ENCODE measurements around the gene ASB4. TPM values are rescaled to one million over a fixed set of nuclear protein-coding genes. Genes with fewer than 3 reads are reported as not detected.

Gene ASB4
- total and polyA plus RNA-seq, 8 donors, result 0.03 to 1.7 (median 0.28) TPM; not detected in 4

GRCh38 chr7:95441042-95441823 is 44.5 kb upstream of the ASB4 start:
- WGBS, 5 donors, result 71 to 85% (median 74%) methylated on average over 7 of the region's 7 CpGs
- H3K36me3 ChIP-seq, result no peaks in the 10 kb centered on the region
- peak in 1 of 2 donors; percentile 75 for DNase-seq
- no peak for TF ChIP-seq POLR2A (IDR thresholded peaks at IDR 0.05)
- TF ChIP-seq POLR2AphosphoS5 (IDR thresholded peaks at IDR 0.05), result no peak
- no peak for TF ChIP-seq CTCF (IDR thresholded peaks at IDR 0.05)
- no peak for TF ChIP-seq EP300 (IDR thresholded peaks at IDR 0.05)
- intact Hi-C loops (cut with DNase I; ENCODE audit: low total_unique reads), result no loop called here
- H3K4me1 ChIP-seq, result no peaks in the 10 kb centered on the region
- H3K4me3 ChIP-seq, result no peak overlapping the region
- H3K9me3 ChIP-seq, result no peaks in the 10 kb centered on the region
- H3K27ac ChIP-seq, result no peak overlapping the region
- H3K27me3 ChIP-seq, result no peaks in the 10 kb centered on the region

DNA sequence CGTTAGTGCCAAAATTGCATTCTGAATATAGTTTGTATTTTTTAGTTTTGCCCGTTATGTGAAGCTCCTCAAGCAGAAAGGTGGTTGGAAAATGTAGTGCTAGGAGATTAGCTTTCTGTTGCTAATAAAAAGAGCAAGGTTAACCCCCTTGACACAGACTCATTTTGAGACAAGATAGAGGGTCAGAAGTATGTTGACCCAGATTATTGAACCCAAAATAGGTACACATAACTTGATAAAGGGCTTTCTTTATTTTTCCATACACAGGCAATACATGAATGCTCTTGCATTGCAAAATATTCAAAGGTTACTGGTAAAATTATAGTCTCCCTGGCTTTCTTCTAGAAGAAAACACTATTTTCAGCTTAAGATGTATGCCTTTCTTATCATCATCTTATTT is 40.9 kb upstream of the ASB4 start:
- H3K27me3 ChIP-seq, result no peaks in the 10 kb centered on the region
- no peaks in the 10 kb centered on the region for H3K4me1 ChIP-seq
- WGBS, 5 donors, result 74 to 77% (median 74%) methylated on average over 2 of the region's 2 CpGs
- TF ChIP-seq POLR2A (IDR thresholded peaks at IDR 0.05) (no peak), EP300 (IDR thresholded peaks at IDR 0.05) (no peak), CTCF (IDR thresholded peaks at IDR 0.05) (no peak), POLR2AphosphoS5 (IDR thresholded peaks at IDR 0.05) (no peak)
- no peak overlapping the region for H3K4me3 ChIP-seq
- H3K9me3 ChIP-seq, result no peaks in the 10 kb centered on the region
- no peaks in the 10 kb centered on the region for H3K36me3 ChIP-seq
- no peak for DNase-seq
- H3K27ac ChIP-seq, result no peak overlapping the region
- intact Hi-C loops (cut with DNase I; ENCODE audit: low total_unique reads), result no loop called here

DNA sequence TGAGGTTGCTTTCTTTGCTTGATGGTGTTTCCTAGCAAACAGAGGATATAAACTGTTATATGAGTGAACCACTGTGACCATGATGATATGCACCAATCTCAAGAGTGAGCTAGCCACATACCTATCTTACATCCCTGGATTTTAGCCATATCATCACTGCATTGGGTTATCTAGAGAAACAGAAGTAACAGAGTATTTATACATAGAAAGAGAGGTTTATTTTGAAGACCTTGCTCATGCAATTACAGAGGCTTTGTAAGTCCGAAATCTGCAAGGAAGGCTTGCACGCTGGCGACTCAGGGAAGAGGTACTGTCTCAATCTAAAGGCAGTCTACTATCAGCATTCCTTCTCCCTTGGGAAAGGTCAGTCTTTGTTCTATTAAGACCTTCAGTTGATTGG is 39.1 kb upstream of the ASB4 start:
- TF ChIP-seq CTCF (IDR thresholded peaks at IDR 0.05), result no peak
- no peak for TF ChIP-seq EP300 (IDR thresholded peaks at IDR 0.05)
- no peak for TF ChIP-seq POLR2AphosphoS5 (IDR thresholded peaks at IDR 0.05)
- no peak for TF ChIP-seq POLR2A (IDR thresholded peaks at IDR 0.05)
- Histone ChIP-seq H3K27me3 (no peaks in the 10 kb centered on the region), H3K27ac (no peak overlapping the region), H3K4me1 (no peaks in the 10 kb centered on the region), H3K4me3 (no peak overlapping the region), H3K36me3 (no peaks in the 10 kb centered on the region), H3K9me3 (no peaks in the 10 kb centered on the region)
- 96 to 100% (median 97%) methylated on average over 3 of the region's 3 CpGs for WGBS, 5 donors
- DNase-seq, result no peak
- intact Hi-C loops (cut with DNase I; ENCODE audit: low total_unique reads), result no loop called here

DNA sequence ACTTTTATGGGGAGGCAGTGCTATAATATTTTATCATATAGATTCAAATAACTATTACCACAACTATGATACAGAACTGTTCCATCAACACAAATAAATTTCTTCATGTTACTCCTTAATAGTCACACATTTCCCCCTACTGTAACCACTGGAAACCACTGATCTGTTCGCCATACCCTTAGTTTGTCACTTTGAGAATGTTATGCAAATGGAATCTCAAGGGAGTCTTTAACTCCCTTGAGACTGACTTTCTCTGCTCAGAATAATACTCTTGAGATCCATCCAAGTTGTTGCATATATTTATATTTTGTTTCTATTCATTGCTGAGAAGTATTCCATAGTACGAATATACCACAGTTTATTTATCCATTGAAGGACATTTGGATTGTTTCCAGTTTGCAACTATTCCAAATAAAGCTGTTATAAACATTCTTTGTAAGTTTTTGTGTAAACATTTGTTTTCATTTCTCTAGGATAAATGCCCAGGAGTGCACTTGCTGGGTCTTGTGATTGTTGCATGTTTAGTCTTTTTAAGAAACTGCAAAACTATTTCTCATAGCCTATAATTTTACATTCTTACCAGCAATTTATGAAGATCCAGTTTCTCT is 31.2 kb upstream of the ASB4 start:
- H3K27me3 ChIP-seq, result no peaks in the 10 kb centered on the region
- TF ChIP-seq POLR2A (IDR thresholded peaks at IDR 0.05) (no peak), CTCF (IDR thresholded peaks at IDR 0.05) (no peak), EP300 (IDR thresholded peaks at IDR 0.05) (no peak), POLR2AphosphoS5 (IDR thresholded peaks at IDR 0.05) (no peak)
- WGBS, 5 donors, result 45 to 62% (median 53%) methylated on average over 2 of the region's 2 CpGs
- H3K4me1 ChIP-seq, result no peaks in the 10 kb centered on the region
- DNase-seq, result no peak
- intact Hi-C loops (cut with DNase I; ENCODE audit: low total_unique reads), result no loop called here
- H3K27ac ChIP-seq, result no peak overlapping the region
- peaks cover 0 to 8% (median 4%) of the 10 kb centered on the region in 4 donors for H3K9me3 ChIP-seq
- no peak overlapping the region for H3K4me3 ChIP-seq
- no peaks in the 10 kb centered on the region for H3K36me3 ChIP-seq

All from stomach (tissue), 9 donors.